UCSD-AML1 (cell line): ENCODE results near the gene AIFM1.
"Not testable (repeated sequence)": the region's sequence is repeated elsewhere in the genome, so short reads cannot be mapped to it uniquely, and the experiment has no call there.

Experiments used
- DNase-seq: peaks from one replicate; lab custom pipeline; 2025; ENCODE audit not compliant: unreplicated experiment; lab: John Stamatoyannopoulos, UW

The AIFM1 gene

DNA sequence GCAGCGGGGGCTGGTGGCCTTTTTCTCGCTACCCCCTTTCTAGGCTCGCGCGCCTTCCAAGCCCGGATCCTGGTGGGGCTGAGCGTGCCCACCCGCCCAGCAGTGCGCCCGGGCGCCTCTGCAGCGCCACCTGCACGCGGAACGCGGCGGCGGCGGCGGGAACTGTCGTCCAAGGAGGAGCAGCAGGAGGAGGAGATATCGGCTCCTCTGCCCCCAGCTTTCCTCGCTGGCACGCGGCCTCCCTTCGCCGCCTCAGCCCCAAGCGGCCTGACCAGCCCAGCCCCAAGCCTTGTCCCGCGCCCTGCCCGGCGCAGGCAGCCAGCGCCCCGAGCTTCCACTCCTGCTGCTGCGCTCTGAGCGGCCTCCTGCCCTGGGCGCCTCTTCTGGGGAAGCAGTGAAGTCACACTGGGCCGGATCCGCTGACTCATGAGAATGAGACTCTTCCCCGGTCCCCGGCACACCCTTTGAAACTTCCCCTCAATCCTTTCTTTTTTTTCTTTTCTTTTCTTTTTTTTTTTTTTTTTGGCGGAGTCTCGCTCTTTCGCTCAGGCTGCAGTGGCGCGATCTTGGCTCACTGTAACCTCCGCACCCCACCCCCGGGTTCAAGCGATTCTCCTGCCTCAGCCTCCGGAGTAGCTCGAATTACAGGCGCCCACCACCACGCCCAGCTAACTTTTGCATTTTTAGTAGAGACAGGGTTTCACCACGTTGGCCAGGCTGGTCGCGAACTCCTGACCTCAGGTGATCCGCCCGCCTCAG lies 44.7 kb downstream of the AIFM1 start:
- DNase-seq = peak; percentile 61

DNA sequence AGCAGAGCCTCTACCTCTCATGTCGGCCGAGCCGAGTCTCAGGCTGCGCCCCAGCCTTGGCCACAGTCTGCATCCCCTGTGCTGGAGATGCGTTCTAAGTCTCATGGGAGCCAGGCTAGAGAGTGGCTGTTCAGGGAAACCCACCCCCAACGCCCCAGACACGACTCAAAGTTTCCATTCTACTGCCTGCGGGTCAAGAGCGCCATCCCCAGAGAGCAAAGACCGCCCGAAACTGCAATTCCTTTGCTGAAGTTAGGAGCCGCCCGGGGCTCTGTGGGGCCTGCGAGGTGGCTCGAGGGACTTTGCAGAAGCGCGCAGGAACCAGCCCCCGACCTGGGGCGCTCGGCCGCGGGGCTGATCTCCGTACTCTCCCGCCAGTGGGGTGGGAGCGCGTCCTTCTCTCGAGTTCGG lies 45.3 kb downstream of the AIFM1 start:
- DNase-seq = no peak

DNA sequence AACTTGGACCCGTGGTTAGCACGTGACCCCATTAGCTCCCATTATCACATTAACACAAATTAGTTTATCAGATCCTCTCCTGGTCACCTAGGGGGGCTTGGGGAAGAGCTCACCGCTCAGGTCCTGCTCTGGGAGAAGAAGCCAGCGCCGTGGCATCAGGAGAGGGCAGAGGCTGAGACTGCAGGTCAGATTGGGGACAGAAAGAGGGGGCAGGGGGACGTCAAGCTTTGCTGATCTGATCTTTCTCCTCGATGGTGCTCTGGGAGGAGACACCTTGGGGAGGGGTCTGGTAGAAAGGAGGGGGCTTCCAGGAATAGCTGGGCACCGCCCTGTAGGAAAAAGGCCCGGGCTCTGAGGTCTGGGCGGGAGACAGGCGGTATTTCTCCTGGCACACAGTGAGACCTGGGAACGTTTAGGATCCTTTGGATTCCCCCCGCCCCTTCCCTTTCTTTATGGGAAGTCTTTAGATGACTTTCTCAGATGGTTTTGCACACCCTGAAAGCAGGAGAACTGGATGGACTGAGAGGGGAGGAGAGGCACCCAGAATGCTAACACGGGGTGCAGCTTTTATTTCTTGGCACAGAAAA lies 46.2 kb downstream of the AIFM1 start:
- DNase-seq = no peak

DNA sequence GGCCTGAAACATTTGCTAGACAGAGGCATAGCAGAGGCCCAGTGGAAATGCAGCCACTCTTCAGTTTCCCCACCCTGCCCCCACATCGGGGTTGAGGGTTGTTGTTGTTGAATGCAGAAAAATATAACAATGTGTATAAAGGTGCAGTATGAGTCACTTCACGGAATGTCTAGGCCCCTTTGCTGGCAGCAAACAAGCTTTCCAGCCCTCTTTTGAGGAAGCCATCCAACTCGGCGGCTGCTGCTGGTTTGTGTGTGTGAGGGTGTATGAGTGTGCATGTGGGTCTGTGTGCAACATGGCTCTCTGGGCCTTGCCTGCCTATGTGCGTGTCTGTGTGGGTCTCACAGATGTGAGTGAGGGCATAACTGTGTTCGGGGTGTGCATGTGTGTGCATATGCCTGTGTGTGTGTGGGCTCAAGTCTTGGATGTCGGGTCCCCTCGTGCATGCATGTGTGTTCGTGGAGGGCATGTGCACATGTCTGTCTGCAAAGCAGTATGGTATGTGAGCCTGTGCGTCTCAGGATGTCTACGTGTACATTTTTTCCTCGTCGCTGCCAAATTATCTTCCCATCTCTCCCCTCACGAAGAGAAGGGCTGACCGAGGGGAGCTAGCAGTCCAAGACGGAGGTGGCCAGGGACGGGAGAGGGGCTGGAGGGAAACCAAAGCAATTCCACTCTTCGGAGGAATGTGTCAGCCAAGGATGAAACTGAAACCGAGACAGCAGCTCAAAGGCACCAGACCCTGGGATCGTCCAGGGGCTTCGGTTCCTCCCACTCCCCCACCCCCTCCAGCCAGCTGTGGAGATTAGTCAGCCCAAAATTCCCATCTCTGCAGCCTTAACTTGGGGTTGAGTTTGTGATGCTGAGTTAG lies 47.0 kb downstream of the AIFM1 start:
- no peak for DNase-seq

DNA sequence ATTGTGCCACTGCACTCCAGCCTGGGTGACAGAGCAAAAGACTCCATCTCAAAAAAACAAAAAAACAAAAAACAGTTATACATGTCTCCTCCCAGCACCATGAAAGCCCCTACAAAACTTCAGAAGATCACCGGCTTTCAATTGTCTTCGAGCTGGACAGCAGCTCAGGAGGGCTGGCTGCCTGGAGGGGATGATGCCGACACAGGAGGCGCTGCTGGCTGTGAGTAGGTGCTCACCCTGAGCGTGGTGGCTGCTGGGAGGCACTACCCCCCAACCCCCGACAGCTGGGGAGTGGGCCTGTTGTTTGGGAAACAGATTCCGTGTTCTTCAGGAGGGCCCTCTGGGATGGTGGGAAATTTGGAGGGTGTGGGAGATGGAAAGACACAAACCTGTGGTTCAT lies 48.5 kb downstream of the AIFM1 start:
- DNase-seq = no peak

DNA sequence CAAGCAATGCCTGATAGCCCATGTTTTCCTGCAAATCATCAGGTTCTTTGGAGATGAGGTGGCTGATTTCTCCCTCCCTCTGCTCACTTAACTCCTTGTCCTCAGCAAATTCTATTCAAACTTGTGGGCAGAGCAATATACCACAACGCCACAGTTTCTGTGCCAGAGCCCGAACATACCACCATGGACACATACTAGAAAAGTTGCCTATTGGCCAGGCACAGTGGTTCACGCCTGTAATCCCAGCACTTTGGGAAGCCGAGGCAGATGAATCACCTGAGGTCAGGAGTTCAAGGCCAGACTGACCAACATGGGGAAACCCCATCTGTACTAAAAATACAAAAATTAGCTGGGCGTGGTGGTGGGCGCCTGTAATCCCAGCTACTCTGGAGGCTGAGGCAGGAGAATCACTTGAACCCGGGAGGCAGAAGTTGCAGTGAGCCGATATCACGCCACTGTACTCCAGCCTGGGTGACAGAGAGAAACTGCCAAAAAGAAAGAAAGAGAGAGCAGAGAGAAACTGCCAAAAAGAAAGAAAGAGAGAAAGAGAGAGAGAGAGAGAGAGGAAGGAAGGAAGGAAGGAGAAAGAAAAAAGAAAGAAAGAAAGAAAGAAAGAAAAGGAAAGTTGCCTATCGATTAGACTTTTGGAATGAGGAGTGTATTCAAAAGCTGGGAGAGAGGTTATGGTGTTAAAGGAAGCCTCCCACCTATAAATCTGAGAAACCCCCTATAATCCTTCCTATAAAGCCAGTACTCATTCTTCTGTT lies 50.3 kb downstream of the AIFM1 start:
- DNase-seq = not testable (repeated sequence)

DNA sequence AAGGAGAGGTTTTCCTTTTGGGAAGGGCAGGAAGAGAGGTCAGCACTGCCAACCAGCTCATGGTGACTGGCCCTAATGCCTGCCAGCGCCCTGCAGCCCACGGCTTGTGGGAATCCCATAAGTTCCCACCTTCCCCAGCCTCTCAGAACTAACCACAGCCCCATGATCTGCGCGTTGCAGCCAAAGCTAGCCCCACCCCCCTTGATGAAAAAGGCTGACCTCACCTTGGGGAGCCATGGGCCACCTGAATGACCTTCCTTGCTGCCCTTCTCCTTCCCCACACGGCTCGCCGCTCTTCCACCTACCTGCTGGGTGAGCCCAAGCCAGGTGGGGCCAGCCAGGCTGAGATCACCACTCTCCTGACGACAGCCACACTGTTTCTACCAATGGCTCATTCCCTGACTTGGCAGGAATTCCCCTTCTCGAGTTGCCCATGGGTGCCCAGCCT lies 51.5 kb downstream of the AIFM1 start:
- no peak for DNase-seq

DNA sequence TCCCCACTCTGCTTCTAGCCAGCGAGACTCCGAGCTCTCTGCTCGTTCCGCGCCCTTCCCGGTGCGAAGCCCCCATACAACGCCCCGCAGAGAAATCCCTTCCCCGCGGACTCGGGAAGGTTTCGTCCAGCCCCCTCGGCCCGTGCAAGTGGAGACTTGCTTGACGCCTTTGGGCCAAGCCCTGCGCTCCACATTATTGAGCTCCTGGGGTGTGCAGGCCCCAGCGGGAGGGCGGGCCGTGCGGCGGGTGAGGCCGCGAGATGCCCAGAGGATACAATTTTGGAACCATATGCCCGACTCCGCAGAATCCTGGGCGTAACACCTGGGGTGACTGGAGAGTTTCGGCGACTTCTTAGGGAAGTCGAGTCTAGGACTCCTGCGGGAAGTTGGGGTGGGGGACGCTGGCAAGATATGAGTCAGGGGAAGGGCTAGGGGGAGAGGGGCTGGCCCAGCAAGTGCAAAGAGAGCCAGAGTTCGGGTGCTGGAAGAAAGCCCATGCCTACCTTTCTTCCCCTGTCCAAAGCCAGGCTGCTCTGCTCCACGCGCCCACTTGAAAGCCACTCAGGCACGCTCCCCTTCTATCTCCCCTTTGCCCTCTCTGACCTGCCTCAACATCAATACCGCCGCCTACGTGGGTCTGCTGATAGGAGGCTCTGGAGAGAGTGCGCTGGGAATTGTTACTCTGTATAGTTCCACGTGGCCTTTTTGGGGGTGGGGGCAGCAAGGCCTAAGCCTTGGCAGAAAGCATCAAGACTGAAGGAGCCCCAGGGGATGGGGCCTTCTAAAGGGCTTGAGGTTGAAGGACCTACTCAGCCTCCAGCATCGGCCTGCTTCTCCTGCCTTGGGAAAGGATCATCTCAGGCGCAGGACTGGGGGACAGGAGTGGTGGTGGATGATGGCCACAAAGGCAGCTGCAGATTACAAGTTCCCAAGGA lies 54.2 kb downstream of the AIFM1 start:
- no peak for DNase-seq

DNA sequence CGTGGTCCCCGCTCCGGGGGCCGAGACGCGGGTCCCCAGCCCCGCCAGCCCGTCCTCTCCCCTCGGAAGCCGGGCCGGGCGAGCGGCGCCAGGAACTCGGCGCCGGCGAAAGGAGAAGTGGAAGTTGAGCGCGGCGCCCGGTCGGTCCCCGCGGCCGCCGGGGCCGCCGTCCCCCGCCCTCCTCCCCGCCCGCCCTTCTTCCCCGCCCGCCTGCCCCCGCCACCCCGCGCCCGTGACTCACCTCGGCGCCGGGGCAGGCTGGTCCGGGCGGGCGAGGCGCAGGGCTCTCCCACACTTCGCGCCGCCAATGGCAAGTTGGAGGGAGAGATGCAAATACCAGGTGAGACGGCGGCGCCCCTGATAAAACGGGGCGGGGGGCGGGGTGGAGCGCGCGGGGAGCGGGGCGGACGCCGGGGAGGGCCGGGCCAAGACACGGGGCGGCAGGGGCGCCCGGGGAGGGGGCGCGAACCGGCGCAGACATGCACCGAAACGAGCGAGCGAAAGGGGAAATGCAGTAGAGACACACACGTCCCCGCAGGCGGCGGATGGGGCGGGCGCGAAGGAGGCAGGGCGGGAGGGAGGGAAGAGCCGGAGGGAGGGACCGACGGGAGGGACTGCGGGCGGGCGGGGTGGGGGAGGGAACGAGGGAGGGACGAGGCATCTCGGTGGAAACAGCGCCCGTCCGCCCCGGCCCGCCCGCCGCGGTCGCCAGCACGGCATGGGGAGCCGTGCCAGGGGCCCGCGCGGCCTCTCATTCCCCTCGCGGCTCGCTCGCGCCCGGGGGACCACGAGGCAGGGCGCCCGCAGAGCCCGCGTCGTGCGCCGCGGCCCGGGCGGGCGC lies 55.0 kb downstream of the AIFM1 start, which contains the start of gene ELF4:
TSS of gene ELF4 (minus strand) at position 119 of the 841 bp plus-strand sequence. CDS start 29,167 bp downstream, outside the sequence.
- DNase-seq = peak; percentile 60

DNA sequence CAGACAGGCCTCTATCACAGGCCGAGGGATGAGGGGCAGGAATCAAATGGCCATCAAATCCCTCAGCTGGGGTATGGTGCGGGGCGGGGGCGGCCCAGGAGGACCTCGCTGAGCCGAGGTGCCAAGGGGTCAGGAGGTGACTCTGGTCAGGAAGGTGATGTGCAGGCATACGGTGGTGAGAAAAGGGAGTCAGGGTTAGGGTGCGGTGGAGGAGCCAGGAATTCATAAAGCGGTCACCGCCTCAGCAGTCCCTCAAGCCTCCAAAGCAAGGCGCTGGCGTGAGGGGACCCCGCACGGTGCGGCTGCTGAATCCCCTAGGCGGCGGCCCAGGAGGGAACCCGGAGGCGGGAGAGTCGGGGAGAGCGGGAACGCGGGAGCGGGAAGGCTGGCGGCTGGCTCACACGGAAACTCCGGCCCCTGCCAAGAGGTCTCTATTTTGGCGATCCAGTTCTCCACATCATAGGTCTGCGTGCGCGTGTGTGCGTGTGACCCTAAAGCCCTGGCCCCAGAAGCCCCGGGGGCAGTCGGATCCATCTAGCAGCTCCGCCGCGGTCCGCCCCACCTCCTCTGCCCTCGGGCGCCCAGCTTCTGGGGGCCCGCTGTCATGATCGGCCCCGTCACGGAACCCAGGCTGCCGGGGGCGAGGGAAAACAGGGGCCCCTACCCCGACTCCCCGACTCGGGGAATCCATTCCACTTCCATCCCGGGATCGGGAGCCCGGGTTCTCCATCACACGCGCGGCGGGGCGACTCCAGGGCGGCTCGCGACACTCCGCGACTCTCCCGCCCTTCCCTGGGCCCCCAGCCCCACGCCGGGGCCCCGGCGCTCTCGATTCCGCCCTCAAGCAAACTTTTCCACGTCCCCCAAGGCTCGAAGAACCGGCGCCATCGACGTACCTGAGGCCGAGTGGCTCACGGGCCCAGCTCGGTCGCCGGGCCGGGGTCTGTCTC lies 55.9 kb downstream of the AIFM1 start:
- no peak for DNase-seq

DNA sequence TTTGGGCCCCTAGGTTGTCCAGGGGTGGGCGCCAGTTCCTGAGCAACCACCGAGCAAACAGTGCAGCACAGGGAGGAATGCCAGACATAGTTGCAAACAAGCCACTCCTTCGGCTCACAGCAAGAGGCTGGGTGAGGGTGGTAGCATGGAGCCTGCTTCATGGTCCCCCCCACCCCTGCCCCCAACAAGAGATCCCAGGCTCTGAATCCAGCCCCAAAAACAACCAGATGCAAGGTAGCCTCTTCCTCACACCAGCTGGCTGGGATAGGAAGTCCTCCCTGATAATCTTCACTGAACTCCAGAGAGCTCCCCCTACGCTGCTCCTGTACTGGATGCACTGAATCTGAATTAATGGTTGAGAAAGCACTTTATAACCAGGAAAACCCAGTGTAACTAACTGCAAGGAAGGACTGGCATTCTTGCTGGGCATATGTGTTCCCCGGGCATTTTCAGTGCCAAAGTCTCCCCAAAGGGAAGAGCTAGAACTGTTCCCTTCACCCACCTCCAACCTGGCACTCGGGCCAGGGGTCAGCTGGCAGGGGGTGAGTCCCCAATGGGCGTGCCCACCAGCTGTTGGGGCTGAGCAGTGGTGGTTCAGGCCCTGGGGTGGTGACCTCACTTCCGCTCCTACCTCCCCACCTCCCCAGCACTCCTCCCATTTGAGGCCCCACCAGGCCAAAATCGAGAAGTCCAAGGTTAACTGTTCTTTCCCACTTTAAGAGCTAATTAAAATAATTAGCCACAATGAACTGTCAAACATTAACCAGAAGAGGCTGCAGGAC lies 56.8 kb downstream of the AIFM1 start:
- peak; percentile 47 for DNase-seq

DNA sequence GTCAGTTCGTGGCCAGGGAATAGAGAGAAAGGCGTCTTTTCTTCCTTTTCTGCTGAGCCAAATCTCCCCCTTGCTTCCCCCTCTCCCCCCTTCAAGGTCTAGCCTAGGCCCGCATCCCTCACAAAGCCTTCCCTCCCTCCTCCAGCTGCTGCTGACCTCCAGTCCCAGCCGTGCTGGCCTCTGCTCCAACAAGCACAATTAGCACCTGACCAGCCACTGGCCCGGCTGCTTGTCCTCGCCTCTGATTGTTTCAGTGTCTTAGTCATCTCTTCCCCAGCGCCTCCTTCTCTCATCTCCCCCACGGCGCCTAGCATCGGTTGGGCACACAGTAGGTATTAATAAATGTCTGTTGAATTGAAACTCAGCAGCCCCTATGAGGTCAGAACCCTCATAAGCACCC lies 59.6 kb downstream of the AIFM1 start:
- no peak for DNase-seq

DNA sequence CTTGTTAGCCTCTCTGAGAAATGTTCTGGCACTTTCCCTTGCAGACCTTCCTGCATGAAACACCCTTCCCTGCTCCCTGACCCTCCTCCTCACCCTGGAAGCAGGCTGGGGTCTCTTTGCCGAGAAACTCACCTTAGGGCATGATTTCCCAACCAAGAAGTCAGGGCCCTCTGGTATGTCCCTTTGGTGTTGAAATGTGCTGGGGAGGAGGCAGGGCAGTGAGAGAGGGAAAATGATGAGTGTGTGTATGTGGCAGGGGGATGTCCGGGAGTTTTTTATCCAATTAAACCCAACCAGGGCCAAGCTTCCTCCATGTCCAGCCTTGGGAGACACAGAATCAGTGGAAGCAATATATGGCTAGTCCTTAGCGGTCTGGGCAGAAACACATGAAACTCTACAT lies 60.4 kb downstream of the AIFM1 start:
- DNase-seq = no peak

DNA sequence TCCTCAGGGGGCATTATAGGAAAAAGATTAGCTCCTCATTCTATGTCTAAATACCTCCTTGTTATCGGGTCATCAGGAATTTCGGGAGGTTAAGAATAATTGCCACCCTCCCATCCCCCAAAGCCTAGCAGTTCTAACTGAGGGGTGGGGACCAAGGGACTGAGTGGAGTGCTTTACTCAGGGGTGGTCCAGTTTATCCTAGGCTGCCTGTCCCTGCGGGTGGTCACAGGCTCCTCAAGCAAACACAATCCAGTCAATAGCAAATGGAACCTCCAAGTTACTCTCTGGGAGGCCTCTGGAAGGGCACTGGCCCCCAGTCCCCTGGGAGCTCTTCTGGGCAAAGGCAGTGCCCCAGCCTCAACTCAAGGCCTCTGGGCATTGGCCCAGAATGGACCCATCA lies 62.0 kb downstream of the AIFM1 start:
- DNase-seq = no peak

DNA sequence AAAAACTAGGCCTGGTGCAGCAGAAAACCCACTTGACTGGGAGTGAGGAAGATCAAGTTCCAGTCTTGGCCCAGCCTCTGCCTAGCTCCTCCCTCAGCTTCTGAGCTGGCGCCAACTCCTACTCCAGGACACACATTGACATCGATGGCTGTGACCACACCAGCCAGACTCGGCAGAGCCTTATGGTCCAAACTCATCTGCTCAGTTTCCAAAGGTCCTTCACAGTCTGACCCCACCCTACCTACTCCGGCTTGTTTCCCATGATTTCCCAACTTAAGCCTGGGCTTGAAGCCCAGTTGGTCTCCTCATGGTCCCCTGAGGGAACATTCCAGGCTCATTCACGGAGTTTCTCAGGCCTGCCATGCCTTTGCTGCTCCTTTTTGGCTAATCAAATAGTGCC lies 65.5 kb downstream of the AIFM1 start:
- DNase-seq = no peak

DNA sequence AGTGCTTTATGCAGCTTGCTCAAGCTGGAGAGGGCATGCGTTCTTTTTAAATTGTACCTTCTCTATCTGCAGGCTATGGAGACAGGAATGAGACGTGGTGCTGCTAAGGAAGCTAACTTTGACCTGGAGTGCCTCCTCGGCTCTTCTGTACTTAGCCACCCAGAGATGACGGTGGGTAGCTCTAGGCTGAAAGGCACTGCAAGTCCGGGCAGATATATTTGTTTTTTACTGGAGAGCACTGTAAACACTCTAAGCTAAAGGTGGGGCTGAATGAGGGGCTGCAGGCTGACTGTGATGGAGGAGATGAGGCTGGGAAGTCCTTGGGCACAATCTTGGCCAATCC lies 67.5 kb downstream of the AIFM1 start:
- DNase-seq = no peak

DNA sequence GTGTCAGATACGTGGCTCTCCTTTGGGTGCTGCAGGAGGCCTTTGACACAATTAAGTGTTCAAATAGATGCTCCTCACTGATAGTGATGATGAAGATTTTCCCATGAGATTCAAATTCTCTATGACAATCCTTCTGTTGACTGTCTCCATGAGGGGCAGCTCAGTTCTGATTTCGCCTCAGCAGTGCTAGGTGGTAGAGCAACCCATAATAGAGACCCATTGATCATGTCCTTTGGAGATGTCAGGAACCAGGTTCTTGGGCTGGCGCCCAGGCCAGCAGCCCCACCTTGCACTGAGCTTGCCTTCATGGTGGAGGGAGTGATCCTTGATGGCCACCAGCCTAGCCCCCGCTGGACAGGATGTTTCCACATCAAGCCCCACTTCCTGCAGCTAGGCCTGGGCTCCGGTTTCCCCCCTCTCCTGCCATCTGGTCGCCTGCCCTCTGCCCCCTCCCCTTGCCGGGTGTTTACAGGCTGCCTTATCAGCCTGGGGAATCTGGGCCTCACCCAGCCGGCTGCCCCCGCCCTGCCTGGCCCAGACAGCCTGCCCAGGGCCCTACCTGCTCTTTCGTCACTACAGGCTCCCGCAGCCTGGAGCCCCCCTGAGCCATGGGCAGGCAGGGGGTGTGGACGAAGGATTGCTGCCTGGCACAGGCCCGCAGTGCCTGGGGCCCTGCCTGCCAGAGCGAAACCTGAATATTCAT lies 68.0 kb downstream of the AIFM1 start:
- DNase-seq = peak; percentile 36
